Activated CD4-positive, CD25-positive, alpha-beta regulatory T cell treated with anti-CD3 and anti-CD28 coated beads, Interleukin-2, amount 50 U/mL, for 72 hours (primary cell): ENCODE results near the gene ZNF800.

Source experiments
- DNase-seq: peaks from one replicate; pipeline ENCODE4 v3.0.0; 2021

Gene ZNF800

DNA sequence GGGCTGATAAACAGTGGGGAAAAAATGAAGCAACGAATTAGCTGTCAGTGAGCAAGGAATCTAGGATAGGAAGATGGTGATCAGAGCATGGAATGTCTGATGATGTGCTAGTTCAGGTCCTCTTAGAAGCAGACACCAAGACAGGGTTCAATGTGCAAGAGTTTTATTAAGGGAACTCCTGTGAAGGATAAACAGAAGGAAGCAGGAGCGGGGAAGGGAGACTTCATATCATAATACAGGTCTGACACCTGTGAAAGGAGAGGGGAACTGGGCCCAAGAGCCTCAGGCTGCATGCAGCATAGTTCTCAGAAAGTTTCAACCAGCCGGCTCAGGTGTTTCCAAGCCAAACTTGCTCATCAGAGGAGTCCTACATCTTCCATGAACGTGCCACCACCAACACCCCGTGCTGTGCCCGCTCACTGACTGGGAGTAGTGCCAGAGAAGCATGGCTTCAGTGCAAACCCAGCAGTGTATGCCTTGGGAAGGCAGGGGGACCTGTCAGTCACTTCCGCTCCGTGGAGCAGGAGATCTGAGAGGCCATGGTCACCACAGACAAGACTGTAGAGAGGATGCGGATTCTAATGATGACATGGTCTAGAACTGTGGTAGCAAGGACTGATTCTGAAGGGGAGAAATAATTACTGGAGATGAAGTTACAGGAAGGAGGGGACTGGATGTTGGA is 45.8 kb downstream of the ZNF800 start:
- DNase-seq: no peak

DNA sequence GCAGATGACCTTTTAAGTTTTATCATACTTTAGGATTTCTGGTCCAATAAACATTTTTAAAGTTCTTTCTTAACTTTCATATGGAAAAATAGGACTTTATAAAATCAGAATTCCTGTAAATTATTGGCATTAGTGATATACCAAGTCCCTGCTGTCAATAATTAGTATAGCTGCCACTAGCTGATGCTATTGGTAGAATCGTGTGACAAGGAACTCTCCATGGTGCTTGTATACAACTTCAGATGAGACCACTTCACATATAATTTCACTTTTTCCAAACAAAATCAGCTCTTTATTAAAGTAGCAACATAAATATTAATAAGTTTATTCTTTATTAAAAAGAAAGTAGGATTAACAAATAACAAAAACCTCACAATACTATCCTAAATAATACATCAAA is 49.9 kb downstream of the ZNF800 start:
- no peak for DNase-seq

- DNase-seq: no peak
Measured at GRCh38 chr7:127338122-127338521, 54.4 kb downstream of the ZNF800 start.

- DNase-seq: no peak
Measured at GRCh38 chr7:127337581-127337980, 54.9 kb downstream of the ZNF800 start.

DNA sequence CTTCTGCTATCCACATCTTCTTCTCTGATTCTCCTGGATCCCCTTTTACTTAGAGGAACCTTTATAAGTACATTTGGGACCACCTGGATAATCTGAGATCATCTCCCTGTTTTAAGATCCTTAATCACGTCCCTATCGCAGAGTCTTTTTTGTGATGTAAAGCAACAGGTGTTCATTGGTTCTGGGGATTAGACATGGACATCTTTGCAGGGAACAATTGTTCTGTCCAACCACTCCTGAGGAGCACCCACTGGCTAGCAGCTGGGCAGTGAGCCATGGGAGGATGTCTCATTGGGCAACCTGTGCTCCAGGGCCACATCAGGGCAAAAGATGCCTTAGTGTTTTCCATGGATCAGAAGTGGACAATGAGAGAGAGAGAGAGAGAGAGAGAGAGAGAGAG is 56.0 kb downstream of the ZNF800 start:
- no peak for DNase-seq

DNA sequence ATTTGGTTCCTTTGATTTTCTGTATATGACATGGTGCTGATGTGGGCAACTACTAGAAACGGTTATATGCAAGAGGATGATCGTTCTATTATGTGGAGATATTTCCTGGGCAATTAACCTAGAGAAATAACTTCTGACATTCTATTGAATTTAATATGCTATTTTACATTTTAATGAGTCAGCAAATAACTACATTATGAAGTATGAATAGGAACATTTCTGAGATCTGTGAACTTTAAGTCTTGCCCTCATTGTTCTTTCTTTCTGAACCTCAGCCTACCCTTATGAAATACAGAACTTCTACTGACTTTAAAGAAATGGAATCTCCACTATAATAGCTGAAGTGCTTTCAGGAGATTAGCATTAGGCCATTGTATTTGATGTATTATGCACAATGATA is 59.6 kb downstream of the ZNF800 start:
- DNase-seq: no peak

- no peak for DNase-seq
Measured at GRCh38 chr7:127330070-127330469, 62.4 kb downstream of the ZNF800 start.

DNA sequence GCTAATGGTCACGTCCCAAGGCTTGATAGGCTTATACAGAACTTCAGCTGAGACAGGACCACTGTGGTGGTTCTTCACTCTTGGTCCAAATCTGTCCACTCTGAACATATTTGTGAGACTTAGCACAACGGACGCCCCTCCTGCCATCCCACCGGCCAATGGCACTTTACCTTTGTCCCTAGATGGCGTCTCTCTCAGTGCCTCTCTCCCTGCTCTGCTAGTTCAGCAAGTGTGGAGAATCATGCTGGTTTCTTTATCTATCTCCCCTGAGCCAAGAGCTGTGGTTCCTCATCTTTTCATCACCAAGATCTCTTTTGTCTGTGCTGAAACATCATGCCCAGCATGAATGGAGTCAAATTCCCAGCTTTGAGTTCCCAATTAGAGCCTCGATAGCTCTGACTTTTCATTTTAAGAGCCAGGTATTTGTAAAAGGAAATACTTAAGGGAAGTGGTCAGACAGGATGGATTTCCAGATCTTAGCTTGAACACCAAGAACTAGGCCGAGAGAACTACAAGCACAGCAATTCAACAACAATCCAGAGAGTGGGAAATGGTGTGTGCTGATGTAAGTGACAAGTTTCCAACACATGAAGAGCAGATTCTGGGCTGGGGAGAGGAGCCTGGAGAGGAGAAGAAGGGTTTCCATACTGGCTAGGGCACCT is 69.5 kb downstream of the ZNF800 start:
- DNase-seq: no peak

GRCh38 chr7:127322351-127322750 is 70.2 kb downstream of the ZNF800 start:
- DNase-seq: no peak

- no peak for DNase-seq
Measured at GRCh38 chr7:127320974-127321373, 71.5 kb downstream of the ZNF800 start.
